ENCODE results near the gene EGR4.
"Not testable (repeated sequence)": the region's sequence is repeated elsewhere in the genome, so short reads cannot be mapped to it uniquely, and the experiment has no call there.

Gene EGR4

GRCh38 chr2:73262691-73263429 is 30.5 kb downstream of the EGR4 start:
- not testable (repeated sequence) for DNase-seq

- no peak for DNase-seq
Measured at GRCh38 chr2:73262108-73262651, 31.2 kb downstream of the EGR4 start.

GRCh38 chr2:73260338-73260984 is 32.9 kb downstream of the EGR4 start:
- DNase-seq = peak; percentile 78

- no peak for DNase-seq
Measured at GRCh38 chr2:73259704-73260337, 33.5 kb downstream of the EGR4 start.

GRCh38 chr2:73259276-73259675 is 34.1 kb downstream of the EGR4 start:
- no peak for DNase-seq

- no peak for DNase-seq
Measured at GRCh38 chr2:73258913-73259215, 34.5 kb downstream of the EGR4 start.

GRCh38 chr2:73258186-73258912 is 35.0 kb downstream of the EGR4 start:
- no peak for DNase-seq

- peak; percentile 77 for DNase-seq
Measured at GRCh38 chr2:73257425-73258125, 35.8 kb downstream of the EGR4 start.

- no peak for DNase-seq
Measured at GRCh38 chr2:73257021-73257420, 36.3 kb downstream of the EGR4 start.

- DNase-seq = no peak
Measured at GRCh38 chr2:73256618-73256922, 36.8 kb downstream of the EGR4 start.

GRCh38 chr2:73255907-73256617 is 37.3 kb downstream of the EGR4 start:
- DNase-seq = no peak

- DNase-seq = no peak
Measured at GRCh38 chr2:73255007-73255644, 38.2 kb downstream of the EGR4 start.

GRCh38 chr2:73254343-73255006 is 38.9 kb downstream of the EGR4 start:
- DNase-seq = no peak

- peak; percentile 75 for DNase-seq
Measured at GRCh38 chr2:73253901-73254300, 39.4 kb downstream of the EGR4 start.

GRCh38 chr2:73253400-73253799 is 39.9 kb downstream of the EGR4 start:
- no peak for DNase-seq

GRCh38 chr2:73252238-73253027 is 40.9 kb downstream of the EGR4 start:
- peak; percentile 23 for DNase-seq

- DNase-seq = no peak
Measured at GRCh38 chr2:73250872-73251846, 42.2 kb downstream of the EGR4 start.

- no peak for DNase-seq
Measured at GRCh38 chr2:73249636-73250035, 43.7 kb downstream of the EGR4 start.

GRCh38 chr2:73246850-73247249 is 46.5 kb downstream of the EGR4 start:
- no peak for DNase-seq

All from hematopoietic multipotent progenitor cell treated with erythropoietin and hydrocortisone succinate and interleukin-3 and kit ligand, for 4 days (in vitro differentiated cells).